Right ventricle myocardium superior (tissue), 1 donor: ENCODE results near the gene OR2V2. TPM values are rescaled to one million over a fixed set of nuclear protein-coding genes. Genes with fewer than 3 reads are reported as not detected.

Source experiments
- total RNA-seq: library from RNA; stranded (reverse); fragmentation: NEBNext Ultra II Directional; extraction: Animal tissue kit (Norgen Biotek cat#: 25700); gene quantifications from one replicate; pipeline ENCODE4 v1.2.1, GENCODE V29; 2021
- donor health status: DM: no; HTN: yes; CAD: no; lungs with severe emphysema.

OR2V2 gene
- total RNA-seq, 1 donor from 2014 or later, result not detected

Other genes with a start within 250 kb of the OR2V2 start
- gene BTNL8, start 248.4 kb upstream of the OR2V2 start, total RNA-seq, result not detected
- gene BTNL3, start 158.7 kb upstream of the OR2V2 start, total RNA-seq, result not detected
- gene BTNL9, start 107.3 kb upstream of the OR2V2 start, total RNA-seq, result 38.9 TPM
- gene OR2V1, start 16.4 kb upstream of the OR2V2 start, total RNA-seq, result not detected
- gene TRIM7, start 57.6 kb downstream of the OR2V2 start, total RNA-seq, result 10.8 TPM
- gene TRIM41, start 75.7 kb downstream of the OR2V2 start, total RNA-seq, result 20.7 TPM
- gene RACK1, start 96.3 kb downstream of the OR2V2 start, total RNA-seq, result 577 TPM
- 9.3 TPM for gene TRIM52, start 113.6 kb downstream of the OR2V2 start, total RNA-seq
- gene OR4F3, start 219.7 kb downstream of the OR2V2 start, total RNA-seq, result not detected